GM18867 (cell line): Measurements from ENCODE around the gene MPRIP.

Experiments
- ATAC-seq: cut with Tn5 transposase; IDR thresholded peaks from one replicate; pipeline ENCODE4 v1.9.1; 2021; ENCODE audit warnings: mild to moderate bottlenecking, moderate library complexity; ENCODE audit not compliant: unreplicated experiment

Gene MPRIP

GRCh38 chr17:17141860-17142552 is 99.7 kb downstream of the MPRIP start:
- no peak for ATAC-seq

- ATAC-seq, result no peak
Measured at GRCh38 chr17:17142556-17142955, 100.3 kb downstream of the MPRIP start.

GRCh38 chr17:17143501-17143900 is 101.2 kb downstream of the MPRIP start:
- no peak for ATAC-seq

- no peak for ATAC-seq
Measured at GRCh38 chr17:17144061-17144460, 101.8 kb downstream of the MPRIP start.

- no peak for ATAC-seq
Measured at GRCh38 chr17:17144916-17145665, 102.8 kb downstream of the MPRIP start.

GRCh38 chr17:17146786-17147406 is 104.6 kb downstream of the MPRIP start:
- ATAC-seq, result no peak

- ATAC-seq, result no peak
Measured at GRCh38 chr17:17147821-17148220, 105.6 kb downstream of the MPRIP start.

- ATAC-seq, result no peak
Measured at GRCh38 chr17:17149520-17150447, 107.5 kb downstream of the MPRIP start.

- ATAC-seq, result no peak
Measured at GRCh38 chr17:17150448-17150800, 108.2 kb downstream of the MPRIP start.

- ATAC-seq, result no peak
Measured at GRCh38 chr17:17151055-17151454, 108.8 kb downstream of the MPRIP start.

GRCh38 chr17:17151541-17151940 is 109.3 kb downstream of the MPRIP start:
- ATAC-seq, result no peak

GRCh38 chr17:17151962-17152361 is 109.7 kb downstream of the MPRIP start:
- ATAC-seq, result no peak

GRCh38 chr17:17152385-17152784 is 110.1 kb downstream of the MPRIP start:
- ATAC-seq, result no peak

GRCh38 chr17:17153071-17153470 is 110.8 kb downstream of the MPRIP start:
- ATAC-seq, result no peak

GRCh38 chr17:17153709-17154108 is 111.5 kb downstream of the MPRIP start:
- no peak for ATAC-seq

GRCh38 chr17:17154556-17154955 is 112.3 kb downstream of the MPRIP start:
- no peak for ATAC-seq

GRCh38 chr17:17154981-17155380 is 112.7 kb downstream of the MPRIP start:
- ATAC-seq, result no peak

- ATAC-seq, result no peak
Measured at GRCh38 chr17:17155568-17155967, 113.3 kb downstream of the MPRIP start.

- no peak for ATAC-seq
Measured at GRCh38 chr17:17156107-17156506, 113.8 kb downstream of the MPRIP start.

GRCh38 chr17:17156511-17156910 is 114.3 kb downstream of the MPRIP start:
- no peak for ATAC-seq

GRCh38 chr17:17157041-17157440 is 114.8 kb downstream of the MPRIP start:
- ATAC-seq, result no peak
